Activated naive CD8-positive, alpha-beta T cell treated with anti-CD3 and anti-CD28 coated beads, Interleukin-2, amount 10 ng/mL, durations not matched to agents 7 days and 5 days (primary cell): ENCODE results near the gene ITPRID1. TPM values are rescaled to one million over a fixed set of nuclear protein-coding genes. Genes with fewer than 3 reads are reported as not detected.
"Not testable (repeated sequence)": the region's sequence is repeated elsewhere in the genome, so short reads cannot be mapped to it uniquely, and the experiment has no call there.

ENCODE experiments used
- ATAC-seq: fragments of 150-1000 bp; cut with Tn5 transposase; one replicate; pipeline ENCODE4 v1.10.0; 2021; ENCODE audit warnings: low read depth, moderate library complexity
- POLR2A ChIA-PET: fragments of 350-600 bp; sonication (Branson Sonifier 250); formaldehyde crosslinking; loops from one replicate; lab custom pipeline; 2021; ENCODE audit warnings: antibody characterized with exemption; lab: Charles Lee
- DNase-seq: peaks from one replicate; pipeline ENCODE4 v3.0.0; 2021
- H3K27ac Mint-ChIP-seq: one replicate; pipeline ENCODE4 v1.8.0; 2022; ENCODE audit warnings: mild to moderate bottlenecking, mixed read lengths
- H3K27me3 Mint-ChIP-seq: one replicate; pipeline ENCODE4 v1.8.0; 2022; ENCODE audit warnings: mild to moderate bottlenecking, moderate library complexity, mixed read lengths
- H3K36me3 Mint-ChIP-seq: one replicate; pipeline ENCODE4 v1.8.0; 2021; ENCODE audit warnings: mild to moderate bottlenecking, mixed read lengths
- H3K4me1 Mint-ChIP-seq: one replicate; pipeline ENCODE4 v1.8.0; 2021; ENCODE audit warnings: mixed read lengths
- H3K4me3 Mint-ChIP-seq: one replicate; pipeline ENCODE4 v1.8.0; 2022; ENCODE audit warnings: mild to moderate bottlenecking, moderate library complexity, mixed read lengths
- H3K9me3 Mint-ChIP-seq: one replicate; pipeline ENCODE4 v1.8.0; 2021; ENCODE audit warnings: mixed read lengths
- total RNA-seq, 2 experiments: library from RNA; stranded (reverse); gene quantifications; one replicate each; pipeline ENCODE4 v1.2.3, GENCODE V29; 2021

ITPRID1 gene
- total RNA-seq, 2 experiments from 2014 or later: not detected

DNA sequence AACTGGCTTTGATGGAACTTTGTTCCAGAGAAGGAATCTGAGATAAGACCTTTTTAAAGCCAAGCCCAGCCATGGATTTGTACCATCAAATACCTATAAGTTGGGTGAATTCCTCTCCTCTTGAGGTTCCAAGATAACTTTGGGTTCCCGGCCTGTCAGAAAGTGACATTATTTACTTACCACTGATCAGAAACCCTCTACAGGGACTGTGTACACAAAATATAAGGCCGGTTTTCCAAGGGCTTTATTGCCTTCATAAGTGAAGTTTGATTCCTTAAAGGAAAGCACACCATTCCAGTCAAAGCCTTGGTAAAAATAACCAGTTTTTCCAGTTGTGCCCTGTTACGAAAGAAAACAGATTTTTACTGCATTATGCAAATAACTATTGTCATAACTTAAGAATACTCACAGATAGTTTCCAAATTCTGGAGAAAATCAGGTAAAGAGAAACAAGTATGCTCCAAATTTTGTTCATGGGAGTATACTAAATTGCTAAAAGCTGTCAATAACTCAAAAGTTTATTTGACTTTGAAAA is 26.8 kb downstream of the ITPRID1 start:
- H3K36me3 Mint-ChIP-seq, POLR2A ChIA-PET, H3K9me3 Mint-ChIP-seq, H3K27me3 Mint-ChIP-seq, H3K4me1 Mint-ChIP-seq, H3K27ac Mint-ChIP-seq, H3K4me3 Mint-ChIP-seq, ATAC-seq, DNase-seq: not testable (repeated sequence)

- no peak for DNase-seq
- H3K4me3 Mint-ChIP-seq: no peak overlapping the region
- no peaks in the 10 kb centered on the region for H3K9me3 Mint-ChIP-seq
- H3K27me3 Mint-ChIP-seq: no peaks in the 10 kb centered on the region
- H3K27ac Mint-ChIP-seq: no peak overlapping the region
- H3K36me3 Mint-ChIP-seq: no peaks in the 10 kb centered on the region
- ATAC-seq: no peak
- POLR2A ChIA-PET: no interaction called here
- H3K4me1 Mint-ChIP-seq: no peaks in the 10 kb centered on the region
These were observed 31.7 kb downstream of the ITPRID1 start for GRCh38 chr7:31545549-31545948.

DNA sequence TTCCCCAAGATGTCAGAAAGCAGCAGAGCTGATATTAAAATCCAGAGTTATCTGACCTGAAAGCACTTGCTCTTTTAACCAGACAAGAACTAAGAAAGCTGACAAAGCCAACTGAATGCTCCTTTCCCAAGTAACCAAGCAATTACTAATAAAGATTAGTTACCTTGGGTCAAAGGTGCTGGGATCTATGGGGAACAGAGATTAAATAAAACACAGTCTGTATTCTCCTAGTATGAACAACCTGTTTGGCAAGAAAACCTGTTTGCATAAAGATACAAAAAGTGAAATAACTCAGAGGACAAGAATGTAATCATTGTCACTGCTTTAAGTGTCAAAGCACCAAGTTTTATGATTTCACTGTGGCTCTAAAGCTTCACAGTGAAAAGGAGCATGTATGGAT is 35.7 kb downstream of the ITPRID1 start:
- ATAC-seq: no peak
- Mint-ChIP-seq H3K4me1 (no peaks in the 10 kb centered on the region), H3K27ac (no peak overlapping the region), H3K27me3 (no peaks in the 10 kb centered on the region), H3K9me3 (no peaks in the 10 kb centered on the region), H3K36me3 (no peaks in the 10 kb centered on the region), H3K4me3 (no peak overlapping the region)
- DNase-seq: no peak
- POLR2A ChIA-PET: no interaction called here

DNA sequence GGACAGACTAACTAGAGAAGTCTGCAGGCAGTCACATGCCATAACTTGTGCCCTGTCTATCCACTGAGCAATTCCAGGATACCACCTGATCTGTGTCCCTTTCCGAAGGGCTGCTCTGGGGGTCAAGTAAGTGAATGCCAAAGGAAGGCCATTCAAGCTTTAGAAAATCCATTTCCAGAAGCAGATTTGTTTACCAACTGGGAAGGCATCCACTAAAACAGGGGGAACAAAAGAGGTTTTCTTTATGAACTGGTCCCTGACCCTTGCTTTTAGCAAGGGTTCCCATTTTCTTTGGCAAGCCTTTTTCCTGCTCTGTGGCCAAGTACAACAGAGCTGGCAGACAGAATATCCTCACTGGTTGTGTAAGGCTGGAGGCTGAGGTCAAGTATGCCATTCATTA is 36.5 kb downstream of the ITPRID1 start:
- POLR2A ChIA-PET: no interaction called here
- H3K4me1 Mint-ChIP-seq: no peaks in the 10 kb centered on the region
- no peak for DNase-seq
- no peak for ATAC-seq
- H3K36me3 Mint-ChIP-seq: no peaks in the 10 kb centered on the region
- H3K27me3 Mint-ChIP-seq: no peaks in the 10 kb centered on the region
- H3K9me3 Mint-ChIP-seq: no peaks in the 10 kb centered on the region
- no peak overlapping the region for H3K27ac Mint-ChIP-seq
- no peak overlapping the region for H3K4me3 Mint-ChIP-seq

- H3K36me3 Mint-ChIP-seq: no peaks in the 10 kb centered on the region
- POLR2A ChIA-PET: no interaction called here
- no peak overlapping the region for H3K4me3 Mint-ChIP-seq
- no peaks in the 10 kb centered on the region for H3K9me3 Mint-ChIP-seq
- H3K4me1 Mint-ChIP-seq: no peaks in the 10 kb centered on the region
- no peaks in the 10 kb centered on the region for H3K27me3 Mint-ChIP-seq
- DNase-seq: no peak
- ATAC-seq: no peak
- H3K27ac Mint-ChIP-seq: no peak overlapping the region
These were observed 39.8 kb downstream of the ITPRID1 start for GRCh38 chr7:31553661-31554081.

GRCh38 chr7:31562002-31562401 is 48.1 kb downstream of the ITPRID1 start:
- no peak for DNase-seq

DNA sequence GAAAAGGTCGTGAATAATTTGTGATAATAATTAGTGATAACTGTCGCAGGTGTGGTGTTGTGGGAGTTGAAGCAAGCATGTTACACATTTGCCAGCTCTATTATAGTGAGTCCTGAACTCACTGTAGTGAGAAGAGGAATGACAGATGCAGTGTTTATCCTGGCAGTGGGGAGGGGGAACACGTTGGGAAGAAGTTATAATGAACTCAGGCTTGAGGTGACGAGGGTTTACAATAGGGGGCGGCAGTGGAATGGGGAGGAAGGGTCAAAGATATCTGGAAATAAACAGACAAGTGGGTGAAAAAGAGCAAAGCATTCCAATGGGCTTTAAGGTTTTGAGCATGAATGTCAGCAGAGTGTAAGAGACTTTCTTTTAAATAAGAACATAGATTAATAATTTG is 49.6 kb downstream of the ITPRID1 start:
- Mint-ChIP-seq H3K4me3 (no peak overlapping the region), H3K27ac (no peak overlapping the region), H3K4me1 (no peaks in the 10 kb centered on the region), H3K9me3 (no peaks in the 10 kb centered on the region), H3K36me3 (no peaks in the 10 kb centered on the region), H3K27me3 (no peaks in the 10 kb centered on the region)
- POLR2A ChIA-PET: no interaction called here
- DNase-seq: no peak
- no peak for ATAC-seq

More at GRCh38 chr7:31562002-31562401, 48.1 kb downstream of the ITPRID1 start:
- POLR2A ChIA-PET: no interaction called here
- H3K9me3 Mint-ChIP-seq: no peaks in the 10 kb centered on the region
- H3K27ac Mint-ChIP-seq: no peak overlapping the region
- H3K36me3 Mint-ChIP-seq: no peaks in the 10 kb centered on the region
- no peak for ATAC-seq
- no peaks in the 10 kb centered on the region for H3K4me1 Mint-ChIP-seq
- H3K4me3 Mint-ChIP-seq: no peak overlapping the region
- H3K27me3 Mint-ChIP-seq: no peaks in the 10 kb centered on the region

GRCh38 chr7:31563951-31564350 is 50.1 kb downstream of the ITPRID1 start:
- Mint-ChIP-seq H3K36me3 (no peaks in the 10 kb centered on the region), H3K27me3 (no peaks in the 10 kb centered on the region), H3K4me1 (no peaks in the 10 kb centered on the region), H3K27ac (no peak overlapping the region), H3K4me3 (no peak overlapping the region), H3K9me3 (no peaks in the 10 kb centered on the region)
- DNase-seq: no peak
- POLR2A ChIA-PET: no interaction called here
- no peak for ATAC-seq

- ATAC-seq (no peak), DNase-seq (no peak)
- Mint-ChIP-seq H3K4me3 (no peak overlapping the region), H3K27me3 (no peaks in the 10 kb centered on the region), H3K4me1 (no peaks in the 10 kb centered on the region), H3K27ac (no peak overlapping the region), H3K36me3 (no peaks in the 10 kb centered on the region), H3K9me3 (no peaks in the 10 kb centered on the region)
- POLR2A ChIA-PET: no interaction called here
These were observed 50.8 kb downstream of the ITPRID1 start for GRCh38 chr7:31564661-31565060.

- DNase-seq: no peak
- POLR2A ChIA-PET: no interaction called here
- no peaks in the 10 kb centered on the region for H3K4me1 Mint-ChIP-seq
- no peak overlapping the region for H3K27ac Mint-ChIP-seq
- no peak for ATAC-seq
- H3K9me3 Mint-ChIP-seq: no peaks in the 10 kb centered on the region
- H3K36me3 Mint-ChIP-seq: no peaks in the 10 kb centered on the region
- H3K27me3 Mint-ChIP-seq: no peaks in the 10 kb centered on the region
- no peak overlapping the region for H3K4me3 Mint-ChIP-seq
These were observed 55.6 kb downstream of the ITPRID1 start for GRCh38 chr7:31569528-31569927.

GRCh38 chr7:31583526-31583925 is 69.6 kb downstream of the ITPRID1 start:
- no peak overlapping the region for H3K27ac Mint-ChIP-seq
- POLR2A ChIA-PET: no interaction called here
- no peaks in the 10 kb centered on the region for H3K4me1 Mint-ChIP-seq
- no peaks in the 10 kb centered on the region for H3K36me3 Mint-ChIP-seq
- no peaks in the 10 kb centered on the region for H3K27me3 Mint-ChIP-seq
- no peak for DNase-seq
- peaks cover 3% of the 10 kb centered on the region for H3K9me3 Mint-ChIP-seq
- no peak for ATAC-seq
- no peak overlapping the region for H3K4me3 Mint-ChIP-seq

GRCh38 chr7:31583942-31584341 is 70.1 kb downstream of the ITPRID1 start:
- H3K9me3 Mint-ChIP-seq: peaks cover 2% of the 10 kb centered on the region
- H3K27me3 Mint-ChIP-seq: no peaks in the 10 kb centered on the region
- no peaks in the 10 kb centered on the region for H3K36me3 Mint-ChIP-seq
- ATAC-seq (no peak), DNase-seq (no peak)
- POLR2A ChIA-PET: no interaction called here
- H3K4me1 Mint-ChIP-seq: no peaks in the 10 kb centered on the region
- no peak overlapping the region for H3K27ac Mint-ChIP-seq
- H3K4me3 Mint-ChIP-seq: no peak overlapping the region

DNA sequence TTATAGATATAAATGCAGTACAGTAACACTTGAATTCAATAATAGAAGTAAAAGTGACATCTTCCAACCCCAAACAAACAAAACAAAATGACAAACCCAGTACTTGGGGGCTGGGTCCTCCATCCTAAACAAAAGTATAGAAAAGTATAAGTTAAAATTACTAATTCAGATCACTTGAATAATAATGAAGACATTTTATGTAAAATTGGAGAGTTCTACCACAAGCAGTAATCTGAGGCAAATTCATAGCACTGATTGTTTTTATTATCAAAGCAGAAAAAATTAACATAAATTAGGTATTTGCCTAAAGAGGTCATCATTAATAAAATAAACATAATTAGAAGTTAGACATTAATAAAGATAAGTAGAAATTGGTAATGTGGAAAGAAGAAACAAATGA is 81.5 kb downstream of the ITPRID1 start:
- POLR2A ChIA-PET: no interaction called here
- H3K4me3 Mint-ChIP-seq: no peak overlapping the region

DNA sequence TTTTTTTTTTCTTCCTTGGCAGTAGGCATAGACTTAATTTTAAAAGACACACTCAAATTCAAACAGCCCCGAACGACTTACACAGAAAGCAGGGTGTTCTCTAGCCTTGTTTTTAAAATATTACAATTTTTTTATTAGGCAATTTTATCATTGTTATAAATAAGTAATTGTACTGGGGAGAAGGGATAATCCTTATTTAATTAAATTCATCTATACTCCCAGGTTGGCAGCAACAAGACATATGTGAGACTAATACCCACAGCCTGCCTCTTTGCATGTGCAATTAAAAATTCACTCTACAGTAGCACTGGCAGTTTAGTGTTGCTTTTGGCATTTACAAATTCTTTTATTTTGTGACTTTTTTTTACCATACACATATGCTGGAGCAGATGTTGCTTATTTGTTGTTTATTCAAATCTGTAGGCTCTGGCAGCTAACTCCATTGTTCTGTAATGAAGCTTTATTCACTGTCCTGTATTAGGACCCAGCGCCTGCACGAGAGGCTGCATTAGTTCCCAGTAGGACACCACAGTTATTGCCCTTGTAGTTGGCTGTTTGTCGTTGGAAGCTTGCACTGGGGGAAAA is 88.2 kb downstream of the ITPRID1 start:
- Mint-ChIP-seq H3K36me3 (no peaks in the 10 kb centered on the region), H3K4me1 (no peaks in the 10 kb centered on the region), H3K27ac (no peak overlapping the region), H3K4me3 (no peak overlapping the region), H3K27me3 (no peaks in the 10 kb centered on the region), H3K9me3 (no peaks in the 10 kb centered on the region)
- ATAC-seq (no peak), DNase-seq (no peak)
- POLR2A ChIA-PET: no interaction called here

More for the DNA sequence above, 81.5 kb downstream of the ITPRID1 start:
- H3K4me1 Mint-ChIP-seq: no peaks in the 10 kb centered on the region
- no peaks in the 10 kb centered on the region for H3K36me3 Mint-ChIP-seq
- H3K9me3 Mint-ChIP-seq: no peaks in the 10 kb centered on the region
- no peaks in the 10 kb centered on the region for H3K27me3 Mint-ChIP-seq
- DNase-seq (no peak), ATAC-seq (no peak)
- H3K27ac Mint-ChIP-seq: no peak overlapping the region
